Superior temporal gyrus (tissue), 1 donor: Measurements from ENCODE around the gene TLE7.

Source experiments
- DNase-seq: peaks from one replicate; pipeline ENCODE4 v3.0.0-alpha.2; 2016; ENCODE audit errors: extremely low spot score

Gene TLE7

GRCh38 chr16:71448274-71448866 is 6.5 kb upstream of the TLE7 start:
- DNase-seq, result no peak

GRCh38 chr16:71443714-71444113 is 1.9 kb upstream of the TLE7 start:
- DNase-seq, result no peak

- DNase-seq, result no peak
These were observed 355 bp downstream of the TLE7 start for GRCh38 chr16:71441348-71442050.

GRCh38 chr16:71440669-71441347 is 1.0 kb downstream of the TLE7 start:
- DNase-seq, result no peak

- DNase-seq, result no peak
These were observed 2.3 kb downstream of the TLE7 start for GRCh38 chr16:71439523-71439922.

- no peak for DNase-seq
These were observed 5.4 kb downstream of the TLE7 start for GRCh38 chr16:71436473-71436872.

GRCh38 chr16:71432906-71433305 is 8.9 kb downstream of the TLE7 start:
- no peak for DNase-seq

- no peak for DNase-seq
These were observed 9.9 kb downstream of the TLE7 start for GRCh38 chr16:71431991-71432390.

GRCh38 chr16:71431176-71431575 is 10.7 kb downstream of the TLE7 start:
- DNase-seq, result no peak

GRCh38 chr16:71430744-71431143 is 11.1 kb downstream of the TLE7 start:
- DNase-seq, result no peak

- no peak for DNase-seq
These were observed 12.3 kb downstream of the TLE7 start for GRCh38 chr16:71429581-71429980.

- no peak for DNase-seq
These were observed 13.0 kb downstream of the TLE7 start for GRCh38 chr16:71428883-71429282.

- DNase-seq, result no peak
These were observed 13.5 kb downstream of the TLE7 start for GRCh38 chr16:71428385-71428784.

- DNase-seq, result no peak
These were observed 14.8 kb downstream of the TLE7 start for GRCh38 chr16:71426880-71427615.

GRCh38 chr16:71426069-71426879 is 15.6 kb downstream of the TLE7 start:
- DNase-seq, result no peak

- DNase-seq, result no peak
These were observed 16.1 kb downstream of the TLE7 start for GRCh38 chr16:71425746-71426068.

- no peak for DNase-seq
These were observed 17.2 kb downstream of the TLE7 start for GRCh38 chr16:71424626-71425025.

GRCh38 chr16:71423865-71424264 is 18.0 kb downstream of the TLE7 start:
- no peak for DNase-seq

- DNase-seq, result no peak
These were observed 18.8 kb downstream of the TLE7 start for GRCh38 chr16:71423016-71423415.

- no peak for DNase-seq
These were observed 19.9 kb downstream of the TLE7 start for GRCh38 chr16:71421911-71422310.

- no peak for DNase-seq
These were observed 27.8 kb downstream of the TLE7 start for GRCh38 chr16:71414038-71414437.

- DNase-seq, result no peak
These were observed 28.5 kb downstream of the TLE7 start for GRCh38 chr16:71413341-71413740.
